HK-2 (cell line): ENCODE data around the gene CALR3.
A peak's percentile ranks its signal among the peaks of the same experiment; 100 is the strongest.
"Not testable (repeated sequence)": the region's sequence is repeated elsewhere in the genome, so short reads cannot be mapped to it uniquely, and the experiment has no call there.

Source experiments
- DNase-seq: peaks from one replicate; pipeline ENCODE4 v3.0.0-alpha.2; 2018; ENCODE audit not compliant: unreplicated experiment

The CALR3 gene, protein sequence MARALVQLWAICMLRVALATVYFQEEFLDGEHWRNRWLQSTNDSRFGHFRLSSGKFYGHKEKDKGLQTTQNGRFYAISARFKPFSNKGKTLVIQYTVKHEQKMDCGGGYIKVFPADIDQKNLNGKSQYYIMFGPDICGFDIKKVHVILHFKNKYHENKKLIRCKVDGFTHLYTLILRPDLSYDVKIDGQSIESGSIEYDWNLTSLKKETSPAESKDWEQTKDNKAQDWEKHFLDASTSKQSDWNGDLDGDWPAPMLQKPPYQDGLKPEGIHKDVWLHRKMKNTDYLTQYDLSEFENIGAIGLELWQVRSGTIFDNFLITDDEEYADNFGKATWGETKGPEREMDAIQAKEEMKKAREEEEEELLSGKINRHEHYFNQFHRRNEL

DNA sequence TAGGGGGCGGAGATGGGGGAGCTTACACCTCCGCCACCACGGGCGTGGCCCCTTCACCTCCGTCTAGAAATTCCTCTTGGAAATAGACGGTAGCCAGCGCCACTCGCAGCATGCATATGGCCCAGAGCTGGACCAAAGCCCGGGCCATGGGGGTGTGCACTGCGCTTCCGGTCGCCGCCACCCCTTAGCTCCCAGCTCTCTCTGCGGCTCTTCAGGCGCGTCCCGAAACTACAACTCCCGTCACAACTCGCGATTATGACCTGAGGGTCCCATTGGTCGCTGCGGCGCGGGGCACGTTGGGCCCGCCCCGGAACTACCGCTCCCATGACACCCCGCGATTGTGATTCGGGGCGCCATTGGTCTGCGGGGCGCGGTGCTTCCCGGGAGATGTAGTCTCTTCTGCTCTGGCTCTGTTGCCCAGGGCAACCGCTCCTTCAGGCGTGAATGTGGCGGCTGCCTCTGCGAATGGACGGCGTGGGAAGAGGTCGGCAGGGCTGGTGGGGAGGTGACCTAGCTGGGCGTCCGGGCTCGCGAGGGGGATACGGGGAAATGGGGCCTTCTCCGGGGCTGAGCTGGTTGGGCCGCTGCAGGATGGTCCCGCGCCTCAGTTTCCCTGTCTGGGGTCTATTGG, at the start of gene CALR3, which contains the start of gene C19orf44:
CALR3 (minus strand) TSS at position 186 of the 631 bp plus-strand sequence; CDS start at position 148, 38 bp downstream.
C19orf44 (plus strand) TSS at position 413 of the 631 bp plus-strand sequence. CDS start 4,399 bp downstream, outside the sequence.
- DNase-seq, result peak; percentile 99

DNA sequence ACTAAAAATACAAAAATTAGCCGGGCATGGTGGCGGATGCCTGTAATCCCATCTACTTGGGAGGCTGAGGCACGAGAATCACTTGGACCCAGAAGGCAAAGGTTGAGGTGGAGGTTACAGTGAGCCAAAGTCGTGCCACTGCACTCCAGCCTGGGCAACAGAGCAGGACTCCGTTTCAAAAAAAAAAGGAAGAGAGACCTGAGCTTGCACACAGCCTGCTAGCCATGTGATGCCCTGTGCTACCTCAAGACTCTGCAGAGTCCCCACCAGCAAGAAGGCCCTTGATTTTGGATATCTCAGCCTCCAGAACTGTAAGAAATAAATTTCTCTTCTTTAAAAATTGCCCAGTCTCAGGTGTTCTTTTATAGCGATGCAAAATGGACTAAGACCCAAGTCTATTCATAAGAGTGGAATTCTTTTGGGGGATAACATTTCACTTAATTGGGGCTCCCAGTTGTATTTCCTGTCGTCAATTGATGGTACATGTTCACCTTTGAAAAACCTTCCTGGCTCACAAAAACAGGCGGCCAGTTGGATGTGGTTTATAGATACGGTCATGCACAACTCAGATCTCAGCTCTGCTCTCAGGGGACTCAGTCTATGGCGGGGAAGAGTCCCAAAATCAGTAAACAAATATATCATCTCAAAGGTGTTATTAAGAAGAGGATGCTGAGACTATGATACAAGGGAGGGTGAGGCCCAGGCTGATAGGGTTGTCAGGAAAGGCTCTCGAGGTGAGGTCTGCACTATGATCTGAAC, 48.7 kb upstream of the CALR3 start:
- no peak for DNase-seq

DNA sequence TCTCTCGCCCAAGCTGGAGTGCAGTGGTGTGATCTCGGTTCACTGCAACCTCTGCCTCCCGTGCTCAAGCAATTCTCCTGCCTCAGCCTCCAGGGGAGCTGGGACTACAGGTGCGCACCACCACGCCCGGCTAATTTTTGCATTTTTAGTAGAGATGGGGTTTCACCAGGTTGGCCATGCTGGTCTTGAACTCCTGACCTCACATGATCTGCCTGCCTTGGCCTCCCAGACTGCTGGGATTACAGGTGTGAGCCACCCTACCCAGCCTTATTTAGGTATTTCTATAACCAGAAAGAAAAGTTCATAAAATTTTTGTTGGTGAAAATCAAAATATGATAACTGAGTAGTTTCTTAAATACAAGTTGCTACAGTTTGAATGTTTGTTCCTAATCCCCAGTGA, 47.8 kb upstream of the CALR3 start:
- not testable (repeated sequence) for DNase-seq

DNA sequence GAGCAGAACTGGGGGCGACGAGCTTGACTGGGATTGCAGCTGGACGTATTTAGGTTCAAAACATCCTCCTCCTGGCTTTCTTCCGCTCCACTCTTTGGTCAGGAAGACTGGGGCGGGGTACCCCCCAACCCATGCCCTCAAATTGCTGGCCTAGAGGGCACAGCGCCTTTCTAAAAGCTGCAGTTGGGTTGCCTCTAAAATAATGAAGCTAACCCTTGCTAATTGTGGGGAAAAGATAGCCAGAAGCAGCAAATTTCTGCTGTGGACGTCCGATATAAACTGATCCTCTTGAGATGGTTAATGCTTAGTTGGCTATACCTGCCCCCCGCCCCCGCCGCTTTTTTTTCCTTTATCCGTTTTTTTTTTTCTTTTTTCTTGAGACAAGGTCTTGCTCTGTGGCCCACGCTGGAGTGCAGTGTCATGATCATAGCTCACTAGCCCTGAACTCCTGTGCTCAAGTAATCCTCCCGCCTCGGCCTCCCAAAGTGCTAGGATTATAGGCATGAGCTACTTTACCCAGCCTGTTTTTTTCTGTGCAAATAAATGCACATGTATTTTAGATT, 47.0 kb upstream of the CALR3 start:
- no peak for DNase-seq

DNA sequence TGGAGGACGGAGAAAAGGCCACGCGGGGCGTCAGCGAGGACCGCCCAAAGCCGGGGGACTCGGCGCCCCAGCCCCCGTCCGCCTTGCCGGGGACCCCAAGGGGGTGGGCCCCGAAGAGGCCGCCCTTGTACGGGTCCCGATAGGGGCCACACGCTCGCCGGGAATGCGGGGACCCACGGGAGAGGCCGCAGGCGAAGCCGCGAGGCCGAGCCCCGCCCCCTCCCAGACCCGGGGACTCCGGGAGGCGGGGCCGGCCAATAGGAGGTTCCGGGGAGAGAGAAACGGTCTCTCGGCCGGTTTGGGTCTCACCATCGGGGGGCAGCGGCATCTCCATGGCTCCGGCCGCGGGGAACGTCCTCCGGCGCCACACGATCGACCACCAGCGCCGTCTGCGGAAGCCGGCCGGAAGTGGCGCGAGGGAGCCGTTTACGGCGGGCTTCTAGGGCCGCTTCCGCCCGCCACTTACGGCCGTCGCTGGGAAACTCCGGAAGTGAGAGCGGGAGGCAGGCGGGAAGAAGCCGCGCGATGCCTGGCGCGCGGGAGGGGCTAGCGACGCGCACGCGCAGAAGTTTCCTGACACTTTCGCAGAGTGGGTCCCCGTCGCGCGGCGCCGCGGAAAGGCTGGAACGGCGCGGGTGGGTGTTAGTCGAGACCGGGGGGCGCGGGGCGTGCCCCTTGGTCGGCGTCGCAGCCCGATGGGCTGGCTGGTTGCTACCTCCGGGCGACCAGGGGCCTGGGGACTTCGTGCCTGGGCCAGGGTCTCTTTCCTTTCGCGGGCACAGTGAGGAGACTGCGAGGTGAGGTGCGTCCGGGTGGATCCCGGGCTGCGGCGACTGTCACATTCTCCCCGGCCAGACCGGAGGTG, 46.3 kb upstream of the CALR3 start, which contains the start of gene CHERP:
CHERP (minus strand) TSS at position 393 of the 865 bp plus-strand sequence; CDS start at position 334, 59 bp downstream.
- DNase-seq, result peak; percentile 93

DNA sequence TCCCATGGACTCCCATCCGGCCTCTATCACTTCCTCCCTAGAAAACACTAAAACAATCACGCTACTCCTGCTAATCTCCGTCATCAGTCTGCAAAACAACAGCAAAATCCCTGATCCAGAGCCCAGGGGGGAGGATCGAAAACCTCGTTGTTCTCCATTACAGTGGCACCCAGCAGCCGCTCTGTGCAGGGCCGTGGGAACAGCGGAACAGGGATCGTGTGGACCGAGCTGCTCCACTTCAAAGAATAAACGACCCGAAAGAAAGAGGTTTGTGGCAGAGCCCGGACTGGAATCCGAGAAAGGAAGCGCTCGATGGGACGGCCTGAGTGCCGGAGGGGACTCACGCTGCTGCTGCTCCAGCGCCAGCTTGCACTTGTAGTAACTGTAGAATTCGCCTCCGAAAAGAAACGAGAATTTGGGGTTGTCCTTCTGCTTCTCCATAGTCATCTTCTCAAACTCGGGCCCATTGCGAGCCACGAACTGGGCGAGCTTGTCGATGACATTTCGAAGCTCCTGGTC, 45.6 kb upstream of the CALR3 start:
- DNase-seq, result no peak

DNA sequence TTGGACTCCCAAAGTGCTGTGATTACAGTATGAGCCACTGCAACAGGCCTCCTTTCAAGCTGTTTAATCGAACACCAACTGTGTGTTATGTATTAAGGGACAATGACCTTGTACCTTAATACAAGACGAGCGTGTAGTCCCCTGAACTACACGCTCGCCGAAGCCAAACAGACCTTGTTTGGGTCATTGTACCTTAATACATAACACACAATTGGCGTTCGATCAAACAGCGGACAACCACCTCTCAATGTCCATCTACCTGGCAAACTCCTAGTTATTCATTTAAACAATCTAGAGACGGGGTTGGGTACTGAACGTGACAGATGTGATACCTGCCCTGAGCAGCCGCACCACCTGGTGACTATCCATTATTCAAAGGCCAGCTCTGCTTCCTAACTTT, 45.0 kb upstream of the CALR3 start:
- DNase-seq, result no peak

DNA sequence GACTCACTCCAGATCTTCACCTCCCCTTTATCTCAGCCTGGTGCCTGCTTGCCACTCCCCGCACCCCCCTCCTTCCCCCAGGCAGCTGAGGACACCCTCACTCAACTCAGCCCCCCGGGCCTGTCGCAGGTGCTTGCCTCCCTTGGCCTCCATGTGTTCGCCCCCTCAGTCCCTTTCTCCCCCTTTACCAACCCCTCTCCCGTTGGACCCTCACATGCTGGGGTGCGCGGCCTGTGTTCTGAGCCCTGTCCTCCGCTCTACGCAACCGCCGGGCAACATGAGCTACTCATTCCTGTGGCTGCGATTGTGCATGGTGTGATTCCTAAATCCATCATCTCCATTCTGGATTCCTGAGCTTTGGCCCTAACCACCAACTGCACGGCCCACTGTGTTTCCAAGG, 41.1 kb upstream of the CALR3 start:
- DNase-seq, result no peak

DNA sequence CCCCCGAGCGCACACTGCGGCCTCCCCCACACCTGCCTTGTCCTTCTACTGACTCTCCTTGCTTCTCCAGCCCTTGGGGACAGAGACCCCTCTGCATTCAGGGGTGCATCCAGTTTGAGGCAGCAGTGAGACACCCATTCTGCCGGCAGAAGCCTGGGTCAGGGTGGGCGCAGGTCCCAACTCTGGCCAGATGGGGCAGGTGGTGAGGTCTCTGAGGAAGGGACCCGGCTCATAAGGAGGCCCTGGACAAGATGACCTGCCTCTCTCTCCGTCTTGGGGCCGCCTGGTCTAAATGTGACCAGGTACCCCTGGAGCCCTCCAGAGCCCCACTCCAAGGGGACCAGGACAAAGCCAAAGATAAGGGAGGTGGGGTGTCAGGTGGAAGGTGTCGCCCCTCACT, 40.2 kb upstream of the CALR3 start:
- no peak for DNase-seq

DNA sequence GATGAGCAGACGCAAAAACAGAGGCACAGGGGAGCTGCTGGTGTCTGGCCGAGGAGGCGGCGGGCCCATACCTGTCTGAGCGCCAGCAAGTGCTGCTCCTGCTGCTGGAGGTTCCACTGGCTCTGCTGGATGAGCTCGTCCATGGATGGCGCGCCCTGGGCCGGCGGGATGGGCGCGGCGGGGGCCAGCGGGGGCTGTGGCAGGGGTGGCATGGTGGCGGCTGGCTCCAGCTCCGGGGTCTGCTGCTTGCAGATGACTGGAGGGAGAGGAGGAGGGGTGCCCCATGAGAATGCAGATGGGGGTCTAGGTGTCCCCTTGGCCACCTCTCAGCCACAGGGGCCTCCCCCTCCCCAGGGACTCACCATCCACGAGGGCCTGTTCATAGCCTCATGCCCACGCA, 39.4 kb upstream of the CALR3 start:
- no peak for DNase-seq

DNA sequence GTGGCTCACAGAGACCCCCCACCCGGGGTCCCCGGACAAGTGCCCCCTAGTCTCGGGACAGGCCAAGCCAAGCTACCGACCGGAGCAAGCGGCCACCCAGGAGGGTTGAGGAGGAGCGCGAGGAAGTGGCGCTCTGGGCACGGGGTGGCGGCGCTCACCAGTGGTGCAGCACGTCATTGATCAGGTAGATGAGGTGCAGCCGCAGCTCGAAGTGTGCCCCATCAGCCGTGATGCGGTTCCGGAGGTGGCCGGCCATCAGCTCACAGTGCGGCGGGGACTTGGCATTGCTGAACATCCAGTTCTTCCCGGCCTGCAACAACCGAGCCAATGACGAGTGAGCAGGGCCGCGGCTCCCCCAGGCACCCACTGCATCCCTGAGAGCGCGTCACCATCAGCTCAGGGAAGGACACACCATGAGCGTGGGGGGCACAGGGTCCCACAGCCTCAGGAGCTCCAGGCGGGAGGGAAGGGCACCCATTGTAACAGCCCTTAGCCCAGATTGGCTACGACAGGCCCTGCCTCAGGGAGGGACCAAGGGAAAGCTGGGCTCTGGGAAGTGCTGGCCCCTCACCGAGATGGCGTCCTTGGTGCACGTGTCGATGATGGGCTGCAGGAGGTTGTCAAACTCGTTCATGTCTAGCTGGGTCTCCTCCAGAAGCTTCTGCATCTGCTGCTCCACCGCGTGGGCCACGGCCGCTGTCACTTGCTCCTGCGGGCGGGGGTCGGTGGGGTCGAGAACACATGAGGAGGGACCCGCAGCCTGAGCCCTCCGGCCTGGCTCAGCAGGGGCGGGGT, 36.7 kb upstream of the CALR3 start:
- DNase-seq, result no peak

DNA sequence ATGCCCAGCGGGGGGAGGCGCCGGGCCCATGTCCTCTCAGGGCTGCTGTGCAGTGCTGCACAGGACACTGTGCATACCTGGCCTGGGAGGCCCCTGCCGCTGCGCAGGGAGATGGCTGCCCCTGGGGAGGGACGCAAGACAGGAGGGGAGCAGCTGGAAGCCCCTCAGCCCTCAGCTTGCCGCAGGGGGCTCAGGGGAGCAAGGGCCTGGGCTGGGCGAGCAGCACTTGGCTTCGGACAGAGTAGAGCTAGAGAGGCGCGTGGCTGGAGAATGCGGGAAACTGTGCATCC, 35.4 kb upstream of the CALR3 start:
- DNase-seq, result no peak

DNA sequence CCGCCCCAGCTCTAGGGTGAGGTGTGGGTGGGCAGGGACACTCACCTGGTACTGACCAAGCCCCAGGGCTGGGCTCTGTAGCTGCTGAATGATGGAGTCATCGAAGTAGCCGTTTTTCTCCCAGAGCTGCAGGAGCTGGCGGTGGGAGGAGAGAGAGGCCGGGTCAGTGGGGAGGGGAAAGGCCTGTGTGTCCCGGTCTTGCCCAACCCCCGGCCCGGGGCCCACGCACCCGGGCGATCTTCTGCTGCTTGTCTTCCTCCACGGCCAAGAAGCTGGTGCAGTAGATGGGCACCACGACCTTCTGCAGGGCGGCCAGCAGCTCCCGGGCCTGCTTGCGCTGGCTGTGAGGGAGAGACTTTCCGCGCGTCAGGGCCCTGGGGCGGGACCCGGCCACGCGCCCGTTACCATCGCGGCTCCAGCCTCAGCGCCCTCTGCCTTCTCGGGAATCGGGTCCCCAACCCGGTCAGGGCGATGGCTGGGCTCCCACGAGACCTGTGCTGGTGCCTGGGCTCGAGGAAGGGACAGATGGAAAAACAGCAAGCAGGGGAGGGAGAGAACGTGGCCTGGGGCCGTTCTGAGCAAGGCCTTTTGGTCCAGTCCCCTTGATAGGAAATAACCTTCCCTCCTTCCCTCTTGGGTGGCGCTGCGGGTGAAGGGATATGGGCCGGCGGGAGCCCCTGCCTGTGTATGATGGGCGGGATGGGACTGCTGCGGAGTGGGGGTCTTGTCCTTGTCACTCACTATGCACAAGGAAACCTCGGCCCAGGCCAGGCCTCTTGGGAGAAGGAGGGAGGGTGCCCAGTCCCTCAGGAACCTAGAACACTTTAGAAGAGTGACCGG, 34.8 kb upstream of the CALR3 start:
- DNase-seq, result no peak

DNA sequence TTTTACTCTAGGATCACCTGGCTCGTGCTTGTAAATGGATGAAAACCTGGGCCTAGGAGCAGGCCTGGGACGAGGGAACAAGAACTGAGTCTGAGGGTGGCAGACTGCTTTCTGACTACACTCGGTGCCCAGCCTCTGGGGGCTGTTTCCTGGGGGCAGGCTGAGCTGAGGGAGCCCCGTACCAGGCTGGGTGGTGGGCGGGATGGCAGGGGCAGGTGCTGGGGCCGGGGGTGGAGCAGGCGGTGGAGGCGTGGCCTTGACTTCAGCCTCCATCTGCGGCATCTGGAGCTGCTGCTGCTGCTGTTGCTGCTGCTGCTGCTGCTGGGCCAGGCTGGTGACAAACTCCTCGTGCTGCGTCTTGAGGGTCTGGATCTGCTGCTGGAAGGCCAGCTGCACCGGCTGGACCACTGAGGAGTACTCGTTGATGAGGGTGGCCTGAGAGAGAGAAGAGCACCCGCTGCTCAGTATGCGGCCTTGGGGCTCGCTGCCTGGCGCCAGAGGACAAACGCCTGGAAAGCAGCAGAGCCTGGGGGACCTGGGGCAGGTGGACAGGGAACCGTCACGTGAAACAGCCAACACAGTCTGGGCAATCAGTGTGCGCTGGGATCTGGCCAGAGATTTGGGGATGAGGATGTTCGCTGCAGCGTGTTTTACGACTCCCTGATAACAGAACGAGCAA, 33.6 kb upstream of the CALR3 start:
- DNase-seq, result no peak

DNA sequence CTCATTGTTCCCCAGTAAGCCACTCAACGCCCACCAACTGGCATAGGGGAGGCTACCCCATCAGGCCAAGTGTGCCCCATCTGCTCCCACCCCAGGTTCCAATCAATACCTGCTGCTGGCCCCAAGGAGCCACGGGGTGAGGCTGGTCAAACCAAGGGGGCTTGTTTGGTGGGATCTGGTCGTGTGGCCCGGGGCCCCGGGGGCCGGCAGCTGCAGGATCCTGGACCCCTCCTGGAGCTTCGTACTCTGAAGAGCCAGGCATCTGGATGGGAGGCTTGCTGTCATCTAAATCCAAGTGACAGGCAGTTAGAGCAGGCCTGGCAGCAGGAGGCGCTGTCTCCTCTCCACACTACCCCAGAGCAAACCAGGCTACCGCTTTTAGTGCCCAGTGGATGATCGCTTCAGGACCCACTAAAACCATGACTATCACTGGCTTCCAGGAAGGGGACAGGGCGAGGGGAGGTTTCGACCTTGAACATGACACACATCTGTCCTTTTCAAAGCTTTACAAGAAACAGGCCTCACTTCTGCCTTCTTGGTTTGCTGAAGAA, 32.1 kb upstream of the CALR3 start:
- no peak for DNase-seq

DNA sequence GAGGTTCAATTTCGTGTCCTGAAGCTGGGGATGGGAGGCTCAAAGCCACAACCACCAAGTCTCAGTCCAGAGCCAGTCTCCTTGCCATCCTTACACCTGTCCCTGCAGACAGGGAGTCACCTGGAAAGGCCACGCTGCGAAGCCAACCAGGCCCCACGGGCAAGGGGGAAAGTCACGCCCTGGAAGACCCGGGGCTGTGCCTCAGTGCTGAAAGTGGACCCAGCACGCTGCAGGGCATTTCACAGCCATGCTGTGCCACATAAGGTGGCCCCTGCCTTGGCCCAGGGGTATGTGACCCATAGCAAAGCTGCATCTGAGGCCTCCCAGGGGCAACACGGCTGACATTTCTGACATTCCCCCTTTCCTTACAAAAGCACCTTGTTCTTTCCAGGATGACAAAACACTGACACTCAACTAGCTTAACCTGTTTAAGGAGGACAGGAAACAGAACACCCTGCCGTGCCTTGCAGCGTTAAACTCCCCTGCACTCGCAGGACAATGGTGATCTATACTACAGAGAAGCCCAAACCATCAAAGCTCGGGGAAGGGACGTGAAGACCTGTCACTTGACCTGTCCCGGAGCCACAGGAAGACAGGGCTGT, 31.5 kb upstream of the CALR3 start:
- no peak for DNase-seq

DNA sequence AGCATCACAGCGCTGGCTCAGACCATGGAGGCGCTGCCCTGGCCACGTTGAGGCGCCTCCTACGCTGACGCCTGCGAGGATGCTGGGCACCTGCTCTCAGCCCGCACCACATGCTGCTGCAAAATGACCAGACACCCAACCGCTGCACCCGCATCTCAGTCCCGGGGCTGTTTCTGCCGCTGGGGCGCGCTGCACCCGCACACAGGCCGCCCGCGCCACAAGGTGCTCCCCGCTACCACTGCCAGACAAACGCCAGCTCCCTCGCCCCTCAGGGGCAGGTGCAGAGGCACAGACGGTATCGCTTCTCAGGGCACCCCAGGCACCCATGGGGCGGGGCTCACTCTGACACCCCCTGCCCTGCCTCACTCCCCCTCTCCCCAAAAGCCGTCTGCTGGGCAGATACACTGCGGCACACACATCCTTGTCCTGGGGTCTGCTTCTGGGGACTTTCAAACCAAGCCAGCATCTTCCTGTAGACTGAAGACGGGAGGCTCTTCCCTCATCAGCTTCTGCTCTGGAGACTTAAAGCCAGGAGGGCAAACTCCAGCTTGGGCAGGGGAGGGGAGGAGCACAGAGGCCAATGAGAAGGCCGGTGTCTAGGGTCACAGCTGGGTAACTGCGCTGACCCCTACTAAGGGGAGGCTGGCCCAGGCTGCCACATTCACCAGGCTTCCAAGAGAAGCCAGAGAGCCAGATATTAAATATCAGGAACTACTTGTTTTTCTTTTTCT, 29.9 kb upstream of the CALR3 start:
- no peak for DNase-seq
